GM18517 (cell line): Measurements from ENCODE around the gene LGALS13.

Experiments used
- ATAC-seq: cut with Tn5 transposase; IDR thresholded peaks from one replicate; pipeline ENCODE4 v1.9.1; 2021; ENCODE audit warnings: mild to moderate bottlenecking, moderate library complexity; ENCODE audit not compliant: unreplicated experiment

The LGALS13 gene

GRCh38 chr19:39602224-39602623, at the start of gene LGALS13:
TSS of gene LGALS13 (plus strand) at chr19:39602524. CDS start at chr19:39602569, 45 bp downstream.
- ATAC-seq = no peak

- ATAC-seq = no peak
These were observed 49.2 kb upstream of the LGALS13 start for GRCh38 chr19:39553082-39553652.

- no peak for ATAC-seq
These were observed 47.5 kb upstream of the LGALS13 start for GRCh38 chr19:39554701-39555311.

GRCh38 chr19:39555883-39556282, 46.4 kb upstream of the LGALS13 start:
- ATAC-seq = no peak

GRCh38 chr19:39557811-39558623, 44.3 kb upstream of the LGALS13 start:
- no peak for ATAC-seq

GRCh38 chr19:39558624-39559117, 43.7 kb upstream of the LGALS13 start:
- no peak for ATAC-seq

- ATAC-seq = no peak
These were observed 38.9 kb upstream of the LGALS13 start for GRCh38 chr19:39563408-39563807.

- no peak for ATAC-seq
These were observed 36.3 kb upstream of the LGALS13 start for GRCh38 chr19:39566064-39566463.

GRCh38 chr19:39568604-39569003, 33.7 kb upstream of the LGALS13 start:
- no peak for ATAC-seq

- ATAC-seq = no peak
These were observed 19.9 kb upstream of the LGALS13 start for GRCh38 chr19:39582442-39582841.

- ATAC-seq = no peak
These were observed 19.3 kb upstream of the LGALS13 start for GRCh38 chr19:39582891-39583625.

- no peak for ATAC-seq
These were observed 14.8 kb upstream of the LGALS13 start for GRCh38 chr19:39587496-39587895.

GRCh38 chr19:39588066-39588465, 14.3 kb upstream of the LGALS13 start:
- no peak for ATAC-seq

GRCh38 chr19:39590265-39590664, 12.1 kb upstream of the LGALS13 start:
- no peak for ATAC-seq

- ATAC-seq = no peak
These were observed 9.9 kb upstream of the LGALS13 start for GRCh38 chr19:39592381-39592780.

GRCh38 chr19:39595950-39596349, 6.4 kb upstream of the LGALS13 start:
- ATAC-seq = no peak

- ATAC-seq = no peak
These were observed 5.4 kb upstream of the LGALS13 start for GRCh38 chr19:39596911-39597310.

- ATAC-seq = no peak
These were observed 3.2 kb upstream of the LGALS13 start for GRCh38 chr19:39599116-39599515.

- ATAC-seq = no peak
These were observed 1.5 kb downstream of the LGALS13 start for GRCh38 chr19:39603825-39604224.

- no peak for ATAC-seq
These were observed 4.7 kb downstream of the LGALS13 start for GRCh38 chr19:39607021-39607420.

- ATAC-seq = no peak
These were observed 5.2 kb downstream of the LGALS13 start for GRCh38 chr19:39607561-39607960.
